NCI-H510A treated with DMSO at 0.1 percent for 48 hours (cell line): ENCODE measurements around the gene BCAT1.
"Not testable (repeated sequence)": the region's sequence is repeated elsewhere in the genome, so short reads cannot be mapped to it uniquely, and the experiment has no call there.

ENCODE experiments used
- DNase-seq: peaks from one replicate; lab custom pipeline; 2025; lab: John Stamatoyannopoulos, UW

Gene BCAT1

DNA sequence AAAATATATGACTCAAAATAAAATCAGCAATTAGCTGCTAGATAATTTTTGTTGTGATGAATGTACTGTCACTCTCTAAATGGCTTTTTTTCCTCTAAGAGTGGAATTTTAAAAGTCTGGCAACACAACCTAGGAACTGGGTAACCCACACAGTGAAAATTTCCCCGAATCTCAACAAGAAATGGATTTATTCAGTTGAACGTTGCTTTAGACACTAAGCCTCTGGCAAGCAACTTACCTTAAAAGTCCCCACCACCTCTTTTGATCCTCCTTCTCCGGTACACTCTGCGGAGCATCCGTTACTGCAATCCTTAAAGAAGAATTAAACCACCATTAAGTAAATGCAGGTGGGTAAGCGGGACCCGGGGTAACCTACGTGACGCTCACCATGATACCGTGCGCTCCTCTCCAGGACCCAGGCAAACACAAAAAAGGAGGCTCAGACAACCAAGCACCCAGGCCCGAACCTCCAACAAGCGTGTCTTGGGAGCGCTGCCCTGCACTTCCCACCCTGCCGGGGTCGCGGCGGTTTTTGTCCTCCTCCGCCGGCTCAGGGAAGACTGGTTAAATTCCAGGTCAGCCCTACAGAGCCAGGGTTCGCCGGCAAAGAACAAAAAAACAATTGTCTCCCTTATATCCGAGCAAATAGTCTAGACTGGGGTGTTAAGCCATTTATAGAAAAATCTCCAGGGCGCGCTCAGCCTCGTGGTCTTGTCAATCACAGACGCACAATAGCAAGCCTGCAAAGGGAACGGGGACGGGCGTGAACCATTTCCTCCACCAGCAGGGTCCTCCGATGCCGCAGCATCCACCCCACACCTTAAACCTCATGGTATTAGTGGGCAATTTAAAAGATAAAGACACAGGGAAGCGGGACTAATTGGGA lies 47.1 kb downstream of the BCAT1 start:
- no peak for DNase-seq

DNA sequence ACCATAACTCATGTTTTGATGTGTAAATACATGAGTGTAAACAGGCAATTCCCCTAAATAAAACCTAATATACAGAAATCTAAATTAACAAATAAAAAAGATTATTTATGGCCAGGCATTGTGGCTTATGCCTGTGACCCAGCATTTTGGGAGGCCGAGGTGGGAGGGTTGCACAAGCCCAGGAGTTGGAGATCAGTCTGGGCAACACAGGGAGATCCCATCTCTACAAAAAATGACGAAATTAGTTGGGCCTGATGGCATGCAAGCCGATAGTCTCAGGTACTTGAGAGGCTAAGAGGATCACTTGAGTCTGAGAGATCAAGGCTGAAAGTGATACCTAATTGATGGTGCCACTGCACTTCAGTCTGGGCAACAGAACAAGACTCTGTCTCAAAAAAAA lies 48.7 kb downstream of the BCAT1 start:
- no peak for DNase-seq

DNA sequence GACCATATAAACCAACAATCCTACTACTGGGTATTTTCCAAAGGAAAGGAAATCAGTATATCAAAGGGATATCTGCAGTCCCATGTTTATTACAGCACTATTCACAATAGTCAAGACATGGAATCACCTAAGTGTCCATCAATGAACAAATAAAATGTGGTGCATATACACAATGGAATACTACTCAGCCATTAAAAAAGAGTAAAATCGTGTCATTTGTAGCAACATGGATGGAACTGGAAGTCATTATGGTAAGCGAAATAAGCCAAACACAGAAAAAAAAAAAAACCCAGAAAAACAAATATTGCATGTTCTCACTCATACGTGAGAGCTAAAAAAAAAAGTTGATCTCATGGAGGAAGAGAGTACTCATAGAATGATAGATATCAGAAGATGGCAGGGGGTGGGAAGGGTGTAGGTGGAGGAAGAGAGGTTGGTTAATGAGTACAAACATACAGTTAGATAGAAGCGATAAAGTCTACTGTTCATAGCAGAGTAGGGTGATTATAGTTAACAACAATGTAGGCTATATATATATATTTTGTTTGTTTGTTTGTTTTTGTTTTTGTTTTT lies 49.3 kb downstream of the BCAT1 start:
- DNase-seq: no peak

DNA sequence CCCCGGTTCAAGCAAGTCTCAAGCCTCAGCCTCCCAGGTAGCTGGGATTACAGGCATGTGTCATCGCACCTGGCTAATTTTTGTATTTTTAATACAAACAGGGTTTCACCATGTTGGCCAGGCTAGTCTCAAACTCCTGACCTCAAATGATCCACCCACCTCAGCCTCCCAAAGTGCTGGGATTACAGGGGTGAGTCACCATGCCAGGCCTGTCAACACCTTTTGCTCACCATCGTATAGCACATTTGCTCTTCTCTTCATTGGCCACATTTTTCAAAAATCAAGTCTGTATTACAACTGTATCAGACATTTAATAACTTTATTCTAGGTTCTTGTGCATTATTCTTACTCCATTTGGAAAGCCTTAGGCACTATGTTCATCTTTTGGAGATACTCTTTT lies 50.3 kb downstream of the BCAT1 start:
- no peak for DNase-seq

GRCh38 chr12:24898185-24898584 lies 50.7 kb downstream of the BCAT1 start:
- DNase-seq: no peak

DNA sequence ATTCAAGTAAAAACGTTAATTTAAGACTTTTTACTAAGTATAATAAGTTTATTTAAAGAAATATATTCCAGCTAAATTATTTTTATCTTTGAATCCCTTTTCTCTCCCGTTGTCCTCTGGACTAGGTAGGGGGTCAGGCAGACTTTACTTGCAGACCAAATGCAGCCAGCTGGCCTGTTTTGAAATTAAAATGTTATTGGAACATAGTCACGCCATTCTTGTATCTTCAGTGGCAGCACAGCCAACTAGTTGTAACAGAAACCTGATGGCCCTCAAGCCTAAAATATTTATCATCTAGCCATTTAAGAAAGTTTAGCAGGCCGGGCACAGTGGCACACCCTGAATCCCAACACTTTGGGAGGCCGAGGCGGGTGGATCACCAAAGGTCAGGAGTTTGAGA lies 52.7 kb downstream of the BCAT1 start:
- DNase-seq: no peak

GRCh38 chr12:24895612-24896011 lies 53.3 kb downstream of the BCAT1 start:
- DNase-seq: no peak

GRCh38 chr12:24894879-24895278 lies 54.0 kb downstream of the BCAT1 start:
- no peak for DNase-seq

- DNase-seq: no peak
Measured at GRCh38 chr12:24890048-24890803, 58.7 kb downstream of the BCAT1 start.

- no peak for DNase-seq
Measured at GRCh38 chr12:24889411-24889810, 59.5 kb downstream of the BCAT1 start.

- DNase-seq: no peak
Measured at GRCh38 chr12:24888813-24889212, 60.1 kb downstream of the BCAT1 start.

DNA sequence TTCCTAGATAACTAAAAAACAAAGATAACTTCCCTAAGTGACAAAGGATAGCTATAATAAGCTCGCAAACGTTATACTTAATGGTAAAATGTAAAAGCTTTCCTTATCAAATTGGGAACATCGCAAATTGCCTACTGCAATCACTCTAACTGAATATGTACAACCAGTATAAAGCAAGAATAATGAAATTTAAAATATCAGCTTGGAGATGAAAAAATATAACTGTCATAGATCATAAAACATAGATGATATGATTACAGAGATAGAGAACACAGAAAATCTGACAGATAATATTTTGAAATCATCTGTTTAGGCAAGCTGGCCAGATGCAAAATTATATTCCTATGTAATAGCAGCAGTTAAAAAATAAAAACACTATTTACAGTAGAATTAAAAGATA lies 64.0 kb downstream of the BCAT1 start:
- no peak for DNase-seq

DNA sequence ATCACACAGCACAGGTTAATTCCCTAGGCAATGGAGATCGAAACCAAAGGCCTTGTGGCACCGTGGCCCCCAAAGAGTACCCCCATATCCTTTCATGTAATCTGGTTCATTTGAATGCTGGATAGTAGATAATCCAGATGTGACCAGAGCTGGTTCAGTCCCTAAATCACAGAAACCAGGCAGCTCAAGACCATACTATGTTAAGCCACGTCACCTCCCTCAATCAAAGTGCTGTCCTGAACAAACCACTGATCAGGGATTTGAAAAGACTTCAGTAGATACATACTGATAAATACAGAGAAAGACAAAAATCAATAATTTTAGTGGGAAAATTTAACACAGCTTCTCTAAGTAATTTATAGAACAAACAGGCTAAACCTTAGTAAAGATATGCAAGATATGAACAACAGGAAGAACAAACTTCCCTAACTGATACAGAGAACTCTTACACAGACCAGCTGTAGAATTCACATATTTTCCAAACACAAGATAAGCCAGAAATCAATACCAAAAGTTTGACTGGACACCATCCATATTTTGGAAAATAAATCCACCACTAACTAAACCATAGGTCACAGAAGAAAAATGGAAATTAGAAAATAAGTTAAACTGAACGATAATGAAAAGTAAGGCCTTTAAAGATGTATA lies 67.1 kb downstream of the BCAT1 start:
- DNase-seq: no peak

DNA sequence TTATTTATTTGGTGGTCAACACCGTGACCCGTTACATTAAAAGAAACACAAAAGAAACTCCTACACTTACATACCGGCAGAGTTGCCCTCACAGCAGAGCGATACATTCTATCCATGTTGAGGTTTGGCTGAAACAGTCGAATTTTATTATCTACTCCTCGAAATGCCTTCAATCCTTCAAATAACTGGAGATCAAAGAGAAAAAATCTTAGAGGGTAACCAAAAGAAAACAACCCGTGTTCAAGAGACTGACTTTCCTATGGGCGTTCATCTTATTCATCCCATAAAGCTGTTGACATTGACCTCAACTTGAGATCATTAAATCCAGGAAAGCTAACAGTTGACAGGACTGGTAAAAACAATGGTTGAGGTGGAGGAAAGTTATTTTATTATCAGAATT lies 67.7 kb downstream of the BCAT1 start:
- DNase-seq: no peak

- DNase-seq: no peak
Measured at GRCh38 chr12:24880732-24881131, 68.2 kb downstream of the BCAT1 start.

GRCh38 chr12:24879644-24880043 lies 69.3 kb downstream of the BCAT1 start:
- no peak for DNase-seq

DNA sequence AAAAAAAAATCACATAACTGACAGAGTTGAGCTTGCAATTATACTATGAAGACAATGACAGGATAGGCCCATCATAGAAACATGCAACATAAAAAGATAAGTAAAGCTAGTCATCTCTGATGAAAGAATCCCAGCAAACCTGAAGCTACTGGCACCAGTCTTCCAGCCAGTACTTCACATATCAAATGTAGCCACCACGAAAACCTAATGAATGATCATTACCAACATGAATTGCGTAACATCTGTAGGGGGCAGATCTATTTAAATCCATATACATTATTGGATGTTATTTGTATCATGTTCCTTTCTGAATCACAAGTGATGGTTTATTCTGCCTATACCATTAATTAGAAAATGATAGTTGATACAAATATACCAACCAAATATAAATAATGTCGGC lies 73.9 kb downstream of the BCAT1 start:
- DNase-seq: no peak

- DNase-seq: no peak
Measured at GRCh38 chr12:24872211-24872610, 76.7 kb downstream of the BCAT1 start.

DNA sequence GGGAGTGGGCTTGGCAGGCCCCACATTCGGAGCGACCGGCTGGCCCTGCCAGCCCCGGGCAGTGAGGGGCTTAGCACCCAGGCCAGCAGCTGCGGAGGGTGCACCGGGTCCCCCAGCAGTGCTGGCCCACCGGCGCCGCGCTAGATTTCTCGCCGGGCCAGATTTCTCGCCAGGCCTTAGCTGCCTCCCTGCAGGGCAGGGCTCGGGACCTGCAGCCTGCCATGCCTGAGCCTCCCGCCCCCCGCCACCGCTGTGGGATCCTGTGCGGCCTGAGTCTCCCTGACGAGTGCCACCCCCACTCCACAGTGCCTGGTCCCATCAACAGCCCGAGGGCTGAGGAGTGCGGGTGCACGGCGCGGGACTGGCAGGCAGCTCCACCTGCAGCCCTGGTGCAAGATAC lies 82.8 kb downstream of the BCAT1 start:
- not testable (repeated sequence) for DNase-seq

- no peak for DNase-seq
Measured at GRCh38 chr12:24864796-24865125, 84.1 kb downstream of the BCAT1 start.

DNA sequence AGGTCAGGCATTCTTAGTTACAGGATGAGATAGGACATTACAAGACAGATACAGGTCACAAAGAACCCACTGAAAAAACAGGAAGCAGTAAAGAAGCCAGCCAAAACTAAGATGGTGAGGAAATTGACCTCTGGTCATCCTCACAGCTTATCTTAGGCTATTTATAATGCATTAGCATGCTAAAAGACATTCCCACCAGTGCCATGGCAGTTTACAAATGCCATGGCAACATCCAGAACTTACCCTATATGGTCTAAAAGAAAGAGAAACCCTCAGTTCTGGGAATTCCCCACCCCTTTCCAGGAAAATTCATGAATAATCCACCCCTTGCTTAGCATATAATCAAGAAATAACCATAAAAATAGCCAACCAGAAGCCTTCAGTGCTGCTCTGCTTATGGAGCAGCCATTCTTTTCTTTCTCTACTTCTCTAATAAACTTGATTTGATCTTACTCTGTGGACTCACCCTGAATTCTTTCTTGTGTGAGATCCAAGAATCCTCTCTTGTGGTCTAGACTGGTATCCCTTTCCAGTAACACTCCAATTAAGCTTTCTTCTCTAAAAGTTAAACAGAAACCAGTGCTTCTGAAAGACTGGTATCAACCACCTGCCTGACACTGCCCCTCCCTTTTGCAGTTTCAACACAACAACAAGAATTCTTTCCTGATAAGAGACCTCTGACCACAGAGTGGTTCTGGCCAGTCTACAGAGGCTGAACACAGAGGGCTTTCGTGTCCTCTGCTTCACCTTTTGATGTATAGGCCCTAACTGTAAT lies 86.9 kb downstream of the BCAT1 start:
- DNase-seq: no peak

DNA sequence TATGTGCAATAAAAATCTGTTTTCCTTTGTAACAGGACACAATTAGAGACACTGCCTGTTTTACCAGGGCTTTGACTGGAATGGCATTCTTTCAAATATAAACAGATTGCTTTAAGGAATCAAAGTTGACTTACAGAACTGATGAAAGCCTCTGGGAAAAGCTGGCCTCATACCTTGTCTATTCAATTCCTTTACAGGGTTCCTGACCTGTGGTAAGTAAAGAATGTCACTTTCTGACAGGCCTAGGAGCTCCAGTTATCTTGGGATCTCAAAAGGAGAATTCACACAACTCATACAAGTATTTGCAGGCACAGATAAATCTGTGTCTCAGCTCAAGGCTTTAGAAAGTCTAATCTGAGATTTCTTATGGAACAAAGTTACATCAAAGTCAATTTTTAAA lies 88.4 kb downstream of the BCAT1 start:
- DNase-seq: no peak
